MV-4-11 (cell line): ENCODE measurements around the gene CCDC69.

Experiments
- DNase-seq: peaks from one replicate; lab custom pipeline; 2025; lab: John Stamatoyannopoulos, UW

Gene CCDC69

GRCh38 chr5:151142933-151143332, 81.0 kb downstream of the CCDC69 start:
- no peak for DNase-seq

DNA sequence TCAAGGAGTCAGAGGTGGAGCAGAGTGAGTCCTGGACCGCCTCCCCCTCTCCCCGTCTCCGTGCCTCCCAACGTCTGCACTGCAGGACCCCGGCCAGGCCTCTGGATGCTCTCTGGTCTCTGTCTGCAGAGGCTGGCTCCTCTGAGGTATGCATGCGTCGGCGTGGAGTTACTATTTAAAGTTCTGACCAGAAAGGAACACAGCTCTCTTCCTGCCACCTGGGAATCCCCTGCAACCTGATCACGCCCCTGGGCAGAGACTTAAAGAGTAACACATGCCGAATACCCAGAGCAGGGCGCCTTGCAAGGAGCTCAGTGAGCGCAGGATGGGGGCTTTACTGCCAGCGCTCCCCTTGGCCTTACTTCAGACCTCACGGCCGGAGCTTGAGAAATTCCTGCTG, 82.4 kb downstream of the CCDC69 start:
- no peak for DNase-seq

DNA sequence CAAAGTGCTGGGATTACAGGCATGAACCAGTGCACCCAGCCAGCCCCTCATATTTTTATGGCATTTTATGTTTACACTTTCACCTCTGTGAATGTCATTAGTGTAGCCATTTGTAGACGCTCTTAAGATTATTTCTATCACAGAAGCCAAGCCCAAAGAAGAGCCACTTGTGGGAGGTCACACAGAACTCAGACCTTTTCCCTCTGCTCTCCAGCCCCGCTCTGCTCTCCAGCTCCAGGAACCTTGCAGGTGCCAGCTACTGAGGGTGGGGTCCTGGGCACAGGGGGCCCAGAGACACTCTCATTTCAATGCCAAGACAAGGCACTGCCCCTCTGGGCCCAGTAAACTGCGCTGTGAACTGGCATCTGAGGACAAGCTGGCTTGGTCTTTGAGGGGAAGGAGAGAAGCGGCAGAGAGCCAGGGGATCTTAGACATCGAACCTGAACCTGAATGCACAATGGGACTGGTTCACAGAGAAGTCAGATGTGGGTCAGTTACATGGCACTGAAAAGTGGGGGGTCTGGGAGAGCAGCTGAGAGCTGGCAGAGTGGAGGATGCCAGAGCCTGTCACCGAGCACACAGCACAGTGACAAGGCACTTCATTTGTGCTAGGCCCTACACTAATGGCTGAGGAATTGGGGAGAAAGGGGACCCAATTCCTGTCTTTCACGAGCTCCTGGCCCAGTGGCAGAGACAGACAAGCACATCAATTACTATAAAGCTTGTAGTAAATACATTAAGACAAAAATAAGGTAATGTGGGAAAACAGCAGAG, 83.0 kb downstream of the CCDC69 start:
- DNase-seq: no peak

DNA sequence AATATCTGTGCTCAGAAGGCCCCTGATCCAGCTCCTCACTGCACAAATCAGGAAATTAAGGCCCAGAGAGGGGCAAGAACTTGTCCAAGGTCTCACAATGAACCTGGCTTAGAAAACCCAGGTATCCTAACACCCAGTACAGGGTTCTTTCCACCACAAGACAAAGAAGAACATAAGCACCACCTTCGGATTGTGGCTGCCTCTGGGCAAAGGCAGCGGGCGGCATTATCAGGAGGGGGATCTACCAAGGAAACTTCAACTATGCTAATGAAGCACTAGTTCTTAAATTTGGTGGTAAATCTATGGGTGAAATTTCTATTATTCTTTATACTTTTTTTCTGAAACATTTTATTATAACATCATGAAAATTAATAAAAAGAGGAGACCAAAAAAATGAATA, 84.2 kb downstream of the CCDC69 start:
- no peak for DNase-seq

DNA sequence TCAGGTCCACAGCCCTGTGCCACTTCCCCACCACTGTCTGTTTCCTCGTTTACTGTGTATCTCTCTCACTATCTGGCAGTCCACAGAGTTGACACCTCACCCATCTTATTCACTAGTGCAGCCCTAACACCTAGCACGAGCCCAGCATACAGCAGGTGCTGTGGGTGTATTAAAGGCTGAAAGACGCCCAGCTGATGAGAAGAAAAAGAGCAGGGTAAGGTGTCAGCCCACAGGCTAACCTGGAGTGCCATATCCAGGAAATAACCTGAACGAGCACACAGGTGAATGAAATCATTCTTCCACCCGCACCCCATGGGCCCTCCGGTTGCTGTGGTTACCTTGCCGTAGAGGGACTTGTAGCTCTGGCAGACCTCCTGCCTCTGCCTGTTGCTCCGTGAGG, 84.9 kb downstream of the CCDC69 start:
- DNase-seq: no peak

DNA sequence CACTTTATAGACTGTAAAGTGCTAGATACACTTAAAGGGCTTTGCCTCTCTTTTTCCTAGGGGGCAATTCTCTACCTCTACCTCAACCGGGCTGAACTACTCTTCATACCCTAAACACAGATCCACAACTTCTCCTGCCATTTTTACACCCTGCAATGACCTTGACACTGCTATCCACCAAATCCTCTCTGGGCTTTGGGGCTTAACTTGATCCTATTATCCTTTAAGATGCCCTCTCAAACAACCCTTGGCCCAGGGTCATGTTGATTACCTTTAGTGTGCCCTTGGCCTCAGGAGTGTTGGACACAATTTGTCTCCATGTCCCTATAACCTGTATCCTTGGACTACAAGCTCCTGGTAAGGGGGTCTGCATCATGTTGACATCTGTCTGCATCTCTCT, 85.8 kb downstream of the CCDC69 start:
- no peak for DNase-seq

DNA sequence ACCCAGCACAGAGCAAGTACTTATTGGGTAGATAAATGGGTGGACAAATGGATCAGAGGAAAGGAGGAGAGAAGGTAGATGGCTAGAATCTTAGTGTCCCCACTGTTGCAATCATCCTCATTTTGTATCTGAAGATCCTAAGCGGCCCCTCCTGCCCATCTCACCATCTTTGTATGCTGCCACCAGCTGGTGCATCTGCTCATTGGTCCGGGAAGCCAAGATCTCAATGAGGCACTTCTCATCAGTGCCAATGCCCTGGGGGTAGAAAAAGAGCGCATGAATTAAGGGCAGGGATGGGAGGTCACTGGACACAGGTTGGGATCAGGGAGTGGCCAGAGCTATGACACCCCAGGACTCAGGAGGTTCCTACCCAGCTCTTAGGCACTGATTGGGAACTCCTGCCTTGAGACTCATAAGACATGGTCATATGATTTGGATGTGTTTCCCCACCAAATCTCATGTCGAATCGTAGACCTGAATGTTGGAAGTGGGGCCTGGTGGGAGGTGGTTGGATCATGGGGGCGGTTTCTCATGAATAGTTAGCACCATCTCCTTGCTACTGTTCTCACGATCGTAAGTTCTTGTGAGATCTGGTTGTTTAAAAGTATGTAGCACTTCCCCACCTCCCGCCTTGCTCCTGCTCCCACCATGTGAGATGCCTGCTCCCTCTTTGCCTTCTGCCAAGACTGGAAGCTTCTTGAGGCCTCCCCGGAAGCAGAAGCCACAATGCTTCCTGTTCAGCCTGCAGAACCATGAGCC, 86.6 kb downstream of the CCDC69 start:
- DNase-seq: no peak

DNA sequence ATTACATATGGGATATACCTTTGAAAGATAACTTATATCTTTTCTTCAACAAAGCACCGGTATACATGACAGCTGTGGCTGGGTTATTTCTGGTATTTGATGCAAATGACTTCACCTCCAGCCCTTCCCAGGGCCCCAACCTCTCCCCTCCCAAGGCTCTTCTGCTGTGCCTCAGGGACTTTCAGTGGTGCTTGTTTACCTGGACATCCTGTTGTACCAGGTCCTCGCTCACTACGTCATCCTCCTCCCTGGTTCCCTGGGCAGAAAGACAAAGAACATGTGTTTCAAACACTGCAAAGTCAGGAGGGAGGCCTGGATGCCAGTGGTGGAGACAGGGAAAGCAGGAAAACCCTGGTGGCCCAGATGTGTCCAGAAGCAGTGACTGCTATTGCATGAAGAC, 89.7 kb downstream of the CCDC69 start:
- DNase-seq: no peak

- DNase-seq: peak; percentile 94
These were observed 90.9 kb downstream of the CCDC69 start for GRCh38 chr5:151132963-151133362.
